PC-9 (cell line): ENCODE data around the gene NELL1.

ENCODE experiments used
- CTCF ChIP-seq: fragments of 200-600 bp; sonication (generic); conservative IDR thresholded peaks from 2 replicates; pipeline ENCODE4 v1.6.1; 2017; ENCODE audit warnings: mixed run types, antibody characterized with exemption, mild to moderate bottlenecking, moderate library complexity
- EZH2 ChIP-seq: fragments of 200-600 bp; sonication (generic); IDR thresholded peaks from 2 replicates; pipeline ENCODE4 v1.8.0; 2017; ENCODE audit warnings: antibody characterized with exemption, low read depth

- TF ChIP-seq CTCF = no peak
- no peak for TF ChIP-seq EZH2
These were observed 257.6 kb downstream of the NELL1 start for GRCh38 chr11:20926799-20927540.
